WI38 (cell line): ENCODE data around the gene PNLIPRP1.

Source experiments
- H3K4me3 ChIP-seq: 2 replicates; pipeline ENCODE4 v1.5.1; 2011; ENCODE audit warnings: low read depth, mild to moderate bottlenecking, control low read depth, low read length
- TF ChIP-seq, protein P1 (sequence below): IDR thresholded peaks from 2 replicates; pipeline ENCODE4 v1.5.1; 2012; ENCODE audit warnings: low read depth, mild to moderate bottlenecking, control low read depth, low read length

PNLIPRP1 gene

DNA sequence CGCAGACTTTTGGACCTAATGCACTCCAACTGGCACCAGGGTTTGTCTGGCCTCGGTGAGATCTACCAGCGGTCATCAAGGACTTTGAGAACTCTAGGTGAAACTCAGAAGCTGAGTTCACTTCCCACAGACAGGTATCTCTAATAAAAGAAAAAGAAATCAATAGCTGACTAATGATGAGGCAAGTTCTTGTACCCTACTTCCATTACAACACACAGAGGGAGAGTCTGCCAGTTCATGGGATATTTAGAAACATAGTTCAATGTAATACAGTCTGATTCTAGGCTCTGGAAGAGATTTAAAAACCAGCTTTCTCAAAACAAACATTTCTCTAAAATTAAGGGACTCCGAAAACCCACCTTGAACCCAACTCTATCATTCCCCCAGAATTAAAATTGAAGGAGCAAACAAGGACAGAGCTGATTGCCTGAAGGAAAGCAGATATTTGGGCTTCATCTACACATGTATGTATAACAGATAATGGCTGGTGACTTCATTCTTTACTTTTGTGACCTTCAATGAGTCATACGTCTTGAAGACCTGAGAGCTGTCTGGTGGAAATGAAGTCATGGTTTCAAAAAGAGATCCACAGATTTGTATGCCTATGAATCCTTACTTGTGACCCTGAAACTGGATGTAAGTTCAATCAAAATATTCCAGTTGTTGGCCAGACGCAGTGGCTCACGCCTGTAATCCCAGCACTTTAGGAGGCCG lies 2.7 kb upstream of the PNLIPRP1 start:
- TF ChIP-seq, protein P1, sequence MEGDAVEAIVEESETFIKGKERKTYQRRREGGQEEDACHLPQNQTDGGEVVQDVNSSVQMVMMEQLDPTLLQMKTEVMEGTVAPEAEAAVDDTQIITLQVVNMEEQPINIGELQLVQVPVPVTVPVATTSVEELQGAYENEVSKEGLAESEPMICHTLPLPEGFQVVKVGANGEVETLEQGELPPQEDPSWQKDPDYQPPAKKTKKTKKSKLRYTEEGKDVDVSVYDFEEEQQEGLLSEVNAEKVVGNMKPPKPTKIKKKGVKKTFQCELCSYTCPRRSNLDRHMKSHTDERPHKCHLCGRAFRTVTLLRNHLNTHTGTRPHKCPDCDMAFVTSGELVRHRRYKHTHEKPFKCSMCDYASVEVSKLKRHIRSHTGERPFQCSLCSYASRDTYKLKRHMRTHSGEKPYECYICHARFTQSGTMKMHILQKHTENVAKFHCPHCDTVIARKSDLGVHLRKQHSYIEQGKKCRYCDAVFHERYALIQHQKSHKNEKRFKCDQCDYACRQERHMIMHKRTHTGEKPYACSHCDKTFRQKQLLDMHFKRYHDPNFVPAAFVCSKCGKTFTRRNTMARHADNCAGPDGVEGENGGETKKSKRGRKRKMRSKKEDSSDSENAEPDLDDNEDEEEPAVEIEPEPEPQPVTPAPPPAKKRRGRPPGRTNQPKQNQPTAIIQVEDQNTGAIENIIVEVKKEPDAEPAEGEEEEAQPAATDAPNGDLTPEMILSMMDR: no peak
- H3K4me3 ChIP-seq: no peak overlapping the region

DNA sequence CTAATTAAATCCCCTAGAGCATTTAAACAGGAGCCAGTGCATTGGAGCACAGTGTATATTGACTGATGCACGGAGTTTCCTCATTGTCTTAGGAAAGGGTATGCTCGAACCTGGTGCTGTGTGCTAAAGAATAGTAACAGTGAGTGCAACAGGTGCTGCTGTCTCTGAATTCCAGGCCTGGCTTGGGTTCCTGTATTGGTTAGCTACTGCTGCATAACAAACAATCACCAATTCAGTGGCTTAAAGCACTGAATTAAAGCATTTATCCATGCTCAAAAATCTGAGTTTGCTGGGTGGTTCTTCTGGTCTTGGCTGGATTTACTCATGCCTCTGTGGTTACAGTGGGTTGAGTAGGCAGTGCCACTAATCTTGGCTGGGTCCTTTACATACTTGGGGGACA lies 1.8 kb upstream of the PNLIPRP1 start:
- TF ChIP-seq, protein P1: no peak

DNA sequence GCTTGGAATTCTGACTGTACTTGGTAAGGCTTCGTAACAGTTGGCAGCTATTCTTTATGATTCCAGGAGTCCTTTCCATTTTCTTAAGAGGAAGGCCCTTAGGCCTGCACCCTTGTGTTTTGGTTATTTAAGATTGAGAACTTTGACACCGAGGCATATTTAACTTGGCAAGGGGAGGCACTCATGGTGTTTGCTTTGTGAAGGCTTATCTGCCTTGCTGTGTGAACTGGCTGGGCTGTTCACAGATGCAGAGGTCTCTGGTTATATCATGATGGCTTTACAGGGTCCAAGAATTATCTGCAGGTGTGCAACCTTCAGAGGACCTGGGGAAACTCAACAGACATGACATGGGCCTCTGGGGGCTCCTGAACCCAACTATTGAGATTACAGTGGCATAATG lies 833 bp upstream of the PNLIPRP1 start:
- TF ChIP-seq, protein P1: no peak
- H3K4me3 ChIP-seq: no peak overlapping the region

More for the DNA sequence above, 1.8 kb upstream of the PNLIPRP1 start:
- H3K4me3 ChIP-seq: no peak overlapping the region

DNA sequence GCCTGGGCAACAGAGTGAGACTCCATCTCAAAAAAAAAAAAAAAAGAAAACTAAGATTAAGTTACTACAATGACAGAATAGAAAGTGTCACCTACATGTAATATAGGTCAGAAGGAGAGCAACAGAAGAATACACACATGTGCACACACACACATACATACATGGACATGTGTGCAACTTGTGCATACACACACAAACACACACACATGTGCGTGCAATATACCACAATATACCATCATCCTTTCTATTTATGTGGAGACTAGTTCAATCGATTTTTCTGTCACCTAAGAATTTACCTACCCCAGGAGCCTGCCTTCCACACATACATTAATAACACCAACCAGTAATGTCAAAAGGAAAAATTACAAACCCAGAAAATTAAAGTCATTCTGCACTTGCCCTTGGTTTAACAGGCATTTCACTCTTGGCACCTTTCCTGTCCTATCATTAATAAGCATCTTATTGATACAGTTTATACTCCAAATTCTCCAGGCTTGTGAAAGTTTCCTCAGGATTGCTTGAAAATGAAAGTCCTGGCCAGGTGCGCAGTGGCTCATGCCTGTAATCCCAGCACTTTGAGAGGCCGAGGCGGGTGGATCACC lies 2.5 kb downstream of the PNLIPRP1 start:
- TF ChIP-seq, protein P1: no peak
- no peak overlapping the region for H3K4me3 ChIP-seq

DNA sequence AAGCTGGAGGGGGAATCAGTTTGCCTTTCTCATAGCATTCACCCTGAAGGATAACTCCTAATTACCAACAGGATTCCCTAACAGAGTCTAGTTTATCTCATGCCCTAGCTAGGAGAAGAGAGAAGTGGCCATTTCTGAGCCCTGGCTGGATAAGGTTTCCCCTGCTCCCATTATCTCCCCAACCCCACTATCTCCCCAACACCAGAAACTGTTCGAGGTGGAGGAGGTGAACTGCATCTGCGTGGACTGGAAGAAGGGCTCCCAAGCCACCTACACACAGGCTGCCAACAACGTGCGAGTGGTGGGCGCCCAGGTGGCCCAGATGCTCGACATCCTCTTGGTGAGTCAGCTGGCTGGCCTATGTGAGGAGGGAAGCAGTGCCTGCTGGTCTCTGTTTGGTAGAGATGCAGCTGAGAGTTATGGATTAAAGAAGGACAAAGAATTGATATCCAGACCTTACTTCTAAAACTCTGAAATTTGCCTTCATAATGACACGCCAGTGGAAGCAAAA lies 3.8 kb downstream of the PNLIPRP1 start:
- TF ChIP-seq, protein P1: no peak
- H3K4me3 ChIP-seq: no peak overlapping the region

DNA sequence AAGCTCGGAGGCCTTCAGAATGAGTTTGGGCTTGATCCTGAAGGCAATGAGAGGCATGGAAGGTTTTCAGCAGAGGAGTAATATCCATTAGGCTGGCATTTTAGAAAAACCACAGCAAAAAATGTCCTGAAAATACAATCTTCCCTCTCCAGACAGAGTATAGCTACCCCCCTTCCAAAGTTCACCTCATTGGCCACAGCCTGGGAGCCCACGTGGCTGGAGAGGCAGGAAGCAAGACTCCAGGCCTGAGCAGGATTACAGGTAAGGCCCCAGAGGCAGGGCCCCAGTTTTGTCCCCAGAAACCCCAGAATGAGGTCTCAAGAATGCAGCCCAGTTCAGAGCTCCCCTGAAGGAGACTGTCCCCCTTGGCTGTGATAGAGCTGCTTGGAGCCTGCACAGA lies 5.3 kb downstream of the PNLIPRP1 start:
- H3K4me3 ChIP-seq: no peak overlapping the region
- TF ChIP-seq, protein P1: no peak

DNA sequence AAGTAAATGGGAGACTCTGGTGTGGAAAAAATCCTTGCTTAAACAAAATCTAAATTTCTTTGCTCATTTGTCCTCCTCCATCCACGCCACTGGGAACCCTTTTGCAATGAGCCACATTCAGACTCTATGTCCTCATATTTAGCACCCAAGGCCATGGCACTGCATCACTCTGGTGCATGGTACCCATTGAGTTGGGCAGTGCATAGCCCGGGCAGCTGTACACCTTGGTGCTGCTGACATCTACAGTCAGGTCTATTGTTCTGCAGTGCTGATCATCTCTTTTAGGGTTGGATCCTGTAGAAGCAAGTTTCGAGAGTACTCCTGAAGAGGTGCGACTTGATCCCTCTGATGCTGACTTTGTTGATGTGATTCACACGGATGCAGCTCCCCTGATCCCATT lies 6.8 kb downstream of the PNLIPRP1 start:
- no peak overlapping the region for H3K4me3 ChIP-seq
- TF ChIP-seq, protein P1: no peak
